GM12892 (cell line): ENCODE data around the gene HOXC10.

Source experiments
- POLR2A ChIP-seq: IDR thresholded peaks from 2 replicates; pipeline ENCODE4 v1.6.1; 2011; ENCODE audit warnings: low read depth, low read length, control low read depth
- POLR2AphosphoS5 ChIP-seq: IDR thresholded peaks from 2 replicates; pipeline ENCODE4 v1.6.1; 2011; ENCODE audit warnings: low read depth, low read length, control low read depth
- TAF1 ChIP-seq: IDR thresholded peaks from 2 replicates; pipeline ENCODE4 v1.6.1; 2011; ENCODE audit warnings: low read depth, mild to moderate bottlenecking, control low read depth, low read length, borderline replicate concordance

DNA sequence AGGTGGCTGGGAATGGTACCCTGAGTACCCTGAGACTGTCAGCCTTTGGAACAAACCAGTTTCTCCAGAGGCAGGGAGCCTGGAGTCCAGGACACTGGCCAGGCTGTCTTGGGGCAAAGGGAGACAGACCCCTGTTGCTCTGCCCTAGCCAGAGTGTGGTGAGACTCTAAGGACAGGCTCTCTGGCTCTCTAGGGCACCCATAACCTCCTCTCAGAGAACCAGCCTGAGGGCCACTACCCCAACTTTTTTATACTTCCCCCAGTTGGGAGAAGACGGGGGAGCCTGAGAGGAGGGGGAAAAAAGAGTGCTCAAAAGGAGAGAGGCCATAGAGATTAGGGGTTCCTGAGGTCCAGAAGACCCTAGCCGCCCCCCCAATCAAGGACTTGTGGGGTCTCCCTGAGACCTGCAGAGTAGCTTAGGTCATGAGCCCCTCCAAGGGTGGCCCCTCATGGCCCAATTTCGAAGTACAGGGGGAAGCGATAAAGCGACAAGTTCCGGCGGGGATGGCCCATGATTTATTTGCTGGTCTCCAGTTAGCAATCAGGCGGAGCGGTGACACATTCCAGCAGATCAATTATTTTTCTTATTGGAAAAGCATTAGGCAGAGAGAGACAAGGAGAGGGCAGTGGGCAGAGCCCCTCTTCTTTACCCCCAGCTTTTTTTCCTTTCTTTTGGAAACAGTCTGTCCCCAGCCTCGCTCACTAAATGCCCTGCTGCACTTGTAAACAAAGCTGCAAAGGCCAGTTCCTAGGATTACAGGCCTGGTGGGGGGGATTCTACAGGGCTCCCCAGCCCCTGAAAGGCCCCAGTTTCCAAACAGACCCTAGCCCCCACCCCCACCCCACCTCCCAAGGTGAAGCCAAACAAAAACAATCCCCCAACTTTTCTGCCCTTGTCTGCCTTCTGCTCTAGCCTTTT is 25.4 kb downstream of the HOXC10 start:
- no peak for TF ChIP-seq POLR2AphosphoS5
- TF ChIP-seq POLR2A = no peak
- TF ChIP-seq TAF1 = no peak
